ENCODE results near the gene MOB1A.

Gene MOB1A

GRCh38 chr2:74199871-74200305 is 21.2 kb upstream of the MOB1A start:
- H3K4me1 ChIP-seq (ENCODE audit: insufficient read depth, poor library complexity, severe bottlenecking): peaks cover 37% of the 10 kb centered on the region
- ATAC-seq (ENCODE audit: low read depth): no peak

GRCh38 chr2:74199275-74199701 is 20.6 kb upstream of the MOB1A start:
- no peaks in the 10 kb centered on the region for H3K27me3 ChIP-seq (ENCODE audit: insufficient read depth, poor library complexity, severe bottlenecking)
- H3K4me3 ChIP-seq (ENCODE audit: severe bottlenecking): peak overlapping the region; percentile 91
- H3K9me3 ChIP-seq (ENCODE audit: severe bottlenecking): no peaks in the 10 kb centered on the region
- peak overlapping the region; percentile 80 for H3K27ac ChIP-seq (ENCODE audit: poor library complexity, severe bottlenecking)
- peaks cover 32% of the 10 kb centered on the region for H3K4me1 ChIP-seq (ENCODE audit: insufficient read depth, poor library complexity, severe bottlenecking)
- H3K36me3 ChIP-seq (ENCODE audit: low read depth): peaks cover 52% of the 10 kb centered on the region
- TF ChIP-seq CTCF (IDR thresholded peaks at IDR 0.05; ENCODE audit: poor library complexity, severe bottlenecking): peak; percentile 50
- DNase-seq (ENCODE audit: low spot score) (no peak), ATAC-seq (ENCODE audit: low read depth) (no peak)

More at GRCh38 chr2:74199871-74200305, 21.2 kb upstream of the MOB1A start:
- no peak for DNase-seq (ENCODE audit: low spot score)
- peak overlapping the region; percentile 80 for H3K27ac ChIP-seq (ENCODE audit: poor library complexity, severe bottlenecking)
- peak overlapping the region; percentile 91 for H3K4me3 ChIP-seq (ENCODE audit: severe bottlenecking)
- TF ChIP-seq CTCF (IDR thresholded peaks at IDR 0.05; ENCODE audit: poor library complexity, severe bottlenecking): no peak
- H3K36me3 ChIP-seq (ENCODE audit: low read depth): peaks cover 58% of the 10 kb centered on the region
- H3K27me3 ChIP-seq (ENCODE audit: insufficient read depth, poor library complexity, severe bottlenecking): no peaks in the 10 kb centered on the region
- no peaks in the 10 kb centered on the region for H3K9me3 ChIP-seq (ENCODE audit: severe bottlenecking)

GRCh38 chr2:74198461-74199274 is 20.0 kb upstream of the MOB1A start, which contains the start of gene MTHFD2:
MTHFD2 (plus strand) TSS chr2:74198615; CDS start chr2:74198642, 27 bp downstream.
- Histone ChIP-seq H3K4me3 (ENCODE audit: severe bottlenecking) (peak within 1 kb of the TSS; percentile 91), H3K4me1 (ENCODE audit: insufficient read depth, poor library complexity, severe bottlenecking) (peaks cover 26% of the 10 kb centered on the region), H3K27me3 (ENCODE audit: insufficient read depth, poor library complexity, severe bottlenecking) (no peaks in the 10 kb centered on the region), H3K36me3 (ENCODE audit: low read depth) (peaks cover 46% of the 10 kb centered on the region), H3K9me3 (ENCODE audit: severe bottlenecking) (no peaks in the 10 kb centered on the region), H3K27ac (ENCODE audit: poor library complexity, severe bottlenecking) (peak within 1 kb of the TSS; percentile 80)
- peak; percentile 82 for TF ChIP-seq CTCF (IDR thresholded peaks at IDR 0.05; ENCODE audit: poor library complexity, severe bottlenecking)
- ATAC-seq (ENCODE audit: low read depth) (peak; percentile 93), DNase-seq (ENCODE audit: low spot score) (peak; percentile 96)

- peak overlapping the region; percentile 91 for H3K4me3 ChIP-seq (ENCODE audit: severe bottlenecking)
- no peaks in the 10 kb centered on the region for H3K9me3 ChIP-seq (ENCODE audit: severe bottlenecking)
- H3K27ac ChIP-seq (ENCODE audit: poor library complexity, severe bottlenecking): peak overlapping the region; percentile 80
- DNase-seq (ENCODE audit: low spot score) (no peak), ATAC-seq (ENCODE audit: low read depth) (no peak)
- peaks cover 40% of the 10 kb centered on the region for H3K36me3 ChIP-seq (ENCODE audit: low read depth)
- TF ChIP-seq CTCF (IDR thresholded peaks at IDR 0.05; ENCODE audit: poor library complexity, severe bottlenecking): no peak
- peaks cover 20% of the 10 kb centered on the region for H3K4me1 ChIP-seq (ENCODE audit: insufficient read depth, poor library complexity, severe bottlenecking)
- no peaks in the 10 kb centered on the region for H3K27me3 ChIP-seq (ENCODE audit: insufficient read depth, poor library complexity, severe bottlenecking)
Observed at GRCh38 chr2:74198023-74198460, 19.4 kb upstream of the MOB1A start.

- DNase-seq (ENCODE audit: low spot score): no peak
- H3K9me3 ChIP-seq (ENCODE audit: severe bottlenecking): no peaks in the 10 kb centered on the region
- H3K4me3 ChIP-seq (ENCODE audit: severe bottlenecking): no peak overlapping the region
- ATAC-seq (ENCODE audit: low read depth): no peak
- no peaks in the 10 kb centered on the region for H3K27me3 ChIP-seq (ENCODE audit: insufficient read depth, poor library complexity, severe bottlenecking)
- H3K36me3 ChIP-seq (ENCODE audit: low read depth): peaks cover 30% of the 10 kb centered on the region
- no peak overlapping the region for H3K27ac ChIP-seq (ENCODE audit: poor library complexity, severe bottlenecking)
- no peak for TF ChIP-seq CTCF (IDR thresholded peaks at IDR 0.05; ENCODE audit: poor library complexity, severe bottlenecking)
- H3K4me1 ChIP-seq (ENCODE audit: insufficient read depth, poor library complexity, severe bottlenecking): peaks cover 19% of the 10 kb centered on the region
Observed at GRCh38 chr2:74197049-74197448, 18.4 kb upstream of the MOB1A start.
